22Rv1 (cell line): Measurements from ENCODE around the gene UNC45B.

Source experiments
- ZFX ChIP-seq: fragments of 450-650 bp; IDR thresholded peaks from 2 replicates; pipeline ENCODE4 v1.6.1; 2017; ENCODE audit warnings: antibody characterized with exemption, borderline replicate concordance
- TF ChIP-seq, protein P1 (sequence below): fragments of 450-650 bp; IDR thresholded peaks from 2 replicates; pipeline ENCODE4 v1.5.1; 2017; ENCODE audit warnings: mild to moderate bottlenecking

DNA sequence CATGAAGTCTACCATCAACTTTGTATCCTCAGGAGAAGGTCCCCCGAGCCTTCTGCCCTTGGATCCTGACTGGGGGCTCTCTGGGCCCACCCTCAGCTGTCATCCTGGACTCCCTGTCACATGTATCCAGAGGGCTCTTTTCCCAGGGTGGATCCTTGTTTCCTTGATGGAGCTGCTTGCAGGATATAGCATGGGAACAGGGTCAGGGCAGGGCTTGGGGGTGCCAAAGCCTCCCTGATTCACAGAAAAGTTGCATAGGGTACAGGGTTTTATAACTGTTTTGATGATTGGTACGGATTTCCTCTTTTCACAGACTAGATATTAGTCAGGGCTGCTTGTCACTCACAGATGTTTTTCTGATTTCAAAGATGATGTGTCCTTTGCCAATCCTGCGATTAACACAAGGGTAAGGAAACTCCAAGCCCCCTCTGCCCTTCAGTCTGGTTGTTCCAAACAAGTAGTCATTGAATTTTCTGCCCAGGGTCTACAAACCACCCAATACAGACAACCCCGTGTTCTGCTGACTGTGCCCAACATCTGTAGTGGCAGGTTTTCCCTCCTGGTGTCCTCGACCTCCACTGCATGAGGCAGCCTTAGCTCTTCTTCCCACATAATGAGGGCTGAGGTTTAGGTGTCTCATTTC is 67.1 kb downstream of the UNC45B start:
- TF ChIP-seq, protein P1, sequence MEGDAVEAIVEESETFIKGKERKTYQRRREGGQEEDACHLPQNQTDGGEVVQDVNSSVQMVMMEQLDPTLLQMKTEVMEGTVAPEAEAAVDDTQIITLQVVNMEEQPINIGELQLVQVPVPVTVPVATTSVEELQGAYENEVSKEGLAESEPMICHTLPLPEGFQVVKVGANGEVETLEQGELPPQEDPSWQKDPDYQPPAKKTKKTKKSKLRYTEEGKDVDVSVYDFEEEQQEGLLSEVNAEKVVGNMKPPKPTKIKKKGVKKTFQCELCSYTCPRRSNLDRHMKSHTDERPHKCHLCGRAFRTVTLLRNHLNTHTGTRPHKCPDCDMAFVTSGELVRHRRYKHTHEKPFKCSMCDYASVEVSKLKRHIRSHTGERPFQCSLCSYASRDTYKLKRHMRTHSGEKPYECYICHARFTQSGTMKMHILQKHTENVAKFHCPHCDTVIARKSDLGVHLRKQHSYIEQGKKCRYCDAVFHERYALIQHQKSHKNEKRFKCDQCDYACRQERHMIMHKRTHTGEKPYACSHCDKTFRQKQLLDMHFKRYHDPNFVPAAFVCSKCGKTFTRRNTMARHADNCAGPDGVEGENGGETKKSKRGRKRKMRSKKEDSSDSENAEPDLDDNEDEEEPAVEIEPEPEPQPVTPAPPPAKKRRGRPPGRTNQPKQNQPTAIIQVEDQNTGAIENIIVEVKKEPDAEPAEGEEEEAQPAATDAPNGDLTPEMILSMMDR = no peak
- TF ChIP-seq ZFX = no peak
